Muscle of back (tissue), 11 donors: ENCODE results near the gene KIFAP3. TPM values are rescaled to one million over a fixed set of nuclear protein-coding genes. Genes with fewer than 3 reads are reported as not detected.
"Not testable (repeated sequence)": the region's sequence is repeated elsewhere in the genome, so short reads cannot be mapped to it uniquely, and the experiment has no call there.

ENCODE experiments used
- DNase-seq, 3 donors: peaks; one replicate each; pipeline versions ENCODE4 v3.0.0 to v3.0.0-alpha.2; 2013
- polyA plus RNA-seq, 10 donors: library from polyadenylated mRNA; unstranded; fragments of 120-200 nt; gene quantifications; one replicate each; pipeline ENCODE4 v1.2.1, GENCODE V29; 2013; ENCODE audit not compliant: insufficient read length in 10 of 10

KIFAP3 gene
- polyA plus RNA-seq, 10 donors = 28.8 to 47.1 (median 35.9) TPM

DNA sequence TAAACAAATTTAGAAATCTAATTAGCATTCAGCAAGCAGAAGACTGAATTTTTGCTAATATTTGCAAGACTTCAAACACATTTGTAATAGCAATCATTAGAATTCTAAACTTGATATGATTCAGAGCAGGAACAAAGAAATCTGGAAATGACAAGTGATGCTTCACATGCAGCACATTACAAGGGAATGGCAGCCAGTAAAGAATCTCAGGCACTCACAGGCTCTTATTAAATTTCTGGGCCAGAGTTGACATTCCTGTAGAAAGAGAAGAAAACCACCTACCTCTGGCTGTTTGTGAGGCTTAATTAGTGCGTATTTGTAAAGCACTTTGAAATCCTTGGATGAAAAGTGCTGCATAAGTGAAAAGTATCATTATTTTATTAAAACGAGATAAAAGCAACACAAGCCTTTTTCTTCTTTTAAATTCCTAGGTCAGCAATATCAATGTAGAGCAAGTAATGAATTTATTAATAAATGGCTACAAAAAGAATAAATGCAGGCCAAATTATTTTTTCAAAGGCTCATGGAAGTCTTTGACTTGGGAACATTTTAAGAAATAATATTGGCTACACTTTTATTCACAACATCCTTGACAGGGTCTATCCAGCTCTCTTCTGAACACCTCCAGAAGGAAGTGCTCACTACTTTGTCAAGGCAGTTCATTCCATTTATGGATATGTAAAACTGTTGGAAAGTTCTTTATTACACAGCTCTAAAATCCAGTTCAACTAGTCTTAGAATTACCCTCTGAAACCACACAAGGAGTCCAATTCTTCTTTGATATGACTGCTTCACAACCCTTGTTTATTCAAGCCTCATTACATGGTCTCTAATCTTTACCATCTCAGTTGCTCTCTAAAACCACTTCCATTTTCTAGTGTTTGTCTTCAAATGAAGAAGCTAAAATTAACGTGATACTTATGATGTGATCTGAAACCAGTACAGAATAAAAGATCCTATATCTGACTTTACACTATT, 148.7 kb downstream of the KIFAP3 start:
- no peak for DNase-seq

DNA sequence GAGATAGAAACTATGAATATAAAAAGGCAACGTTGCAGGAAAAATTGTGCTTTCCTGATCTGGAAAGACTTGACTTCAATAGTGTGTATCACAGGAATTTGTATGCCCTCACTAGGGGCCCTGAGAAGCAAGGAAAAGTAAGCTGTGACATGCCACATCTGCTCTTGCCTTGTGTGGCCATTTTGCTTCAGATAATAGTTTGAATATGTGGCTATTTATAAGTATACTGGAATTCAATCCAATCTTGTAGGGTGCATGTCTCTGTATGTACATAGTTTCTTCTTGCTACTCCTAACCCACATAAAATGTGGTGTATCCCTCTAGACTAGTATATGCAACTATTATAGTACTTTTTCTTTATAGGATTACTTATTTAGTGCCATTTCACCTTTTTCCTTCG, 149.7 kb downstream of the KIFAP3 start:
- no peak for DNase-seq

DNA sequence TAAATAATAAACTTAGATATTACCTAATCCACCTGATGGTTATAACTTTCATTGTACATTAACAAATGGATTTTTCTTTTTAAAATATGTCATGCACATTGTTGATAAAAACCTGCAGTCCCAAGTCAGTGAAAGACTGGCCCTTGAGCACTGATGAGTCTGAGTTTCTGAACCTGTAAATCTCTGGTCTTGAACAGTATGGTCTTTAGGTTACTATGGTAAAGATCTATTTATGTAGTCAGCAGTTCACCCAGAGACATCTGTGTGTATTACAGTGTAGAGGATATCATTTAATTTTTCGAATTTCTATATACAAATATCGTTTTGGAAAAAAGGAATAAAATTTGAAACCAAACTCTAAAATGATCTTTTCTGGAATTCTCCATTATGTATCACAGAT, 150.4 kb downstream of the KIFAP3 start:
- no peak for DNase-seq

DNA sequence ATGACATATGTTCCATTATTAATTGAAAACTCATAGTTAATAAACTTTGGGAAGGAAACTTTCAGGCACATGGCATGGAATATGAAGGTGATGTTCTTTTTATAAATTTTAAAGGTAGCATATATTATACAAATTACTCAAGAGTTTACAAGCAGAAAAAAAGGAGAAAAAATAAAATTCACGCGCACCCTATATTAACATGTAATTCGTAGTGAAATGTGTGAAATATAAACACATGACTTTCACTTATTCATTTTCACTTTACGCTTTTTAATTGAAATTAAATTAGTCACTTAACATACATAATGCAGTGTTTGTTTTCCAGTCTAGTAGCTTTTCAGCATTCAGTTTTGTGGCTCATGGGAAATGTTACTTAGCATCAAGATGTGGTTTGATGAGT, 153.4 kb downstream of the KIFAP3 start:
- DNase-seq = no peak

DNA sequence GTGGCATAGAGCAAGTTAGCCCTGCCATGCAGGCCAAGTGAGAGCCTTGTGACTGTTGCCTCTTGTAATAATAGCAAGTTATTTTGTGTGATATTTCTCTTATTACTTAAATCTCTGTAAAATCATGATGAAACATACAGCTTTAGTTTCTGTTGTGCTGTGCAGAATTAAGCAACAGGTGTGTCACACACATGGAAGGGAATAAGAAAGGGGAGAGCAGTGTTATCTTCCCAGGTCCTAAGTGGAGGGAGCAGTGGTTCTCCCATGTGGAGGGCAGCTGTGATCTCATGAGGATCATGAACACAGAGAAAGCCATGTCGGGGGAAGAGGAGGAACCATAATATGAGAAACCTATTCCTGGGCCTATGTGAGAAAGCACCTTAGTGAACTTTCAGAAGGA, 155.6 kb downstream of the KIFAP3 start:
- no peak for DNase-seq

DNA sequence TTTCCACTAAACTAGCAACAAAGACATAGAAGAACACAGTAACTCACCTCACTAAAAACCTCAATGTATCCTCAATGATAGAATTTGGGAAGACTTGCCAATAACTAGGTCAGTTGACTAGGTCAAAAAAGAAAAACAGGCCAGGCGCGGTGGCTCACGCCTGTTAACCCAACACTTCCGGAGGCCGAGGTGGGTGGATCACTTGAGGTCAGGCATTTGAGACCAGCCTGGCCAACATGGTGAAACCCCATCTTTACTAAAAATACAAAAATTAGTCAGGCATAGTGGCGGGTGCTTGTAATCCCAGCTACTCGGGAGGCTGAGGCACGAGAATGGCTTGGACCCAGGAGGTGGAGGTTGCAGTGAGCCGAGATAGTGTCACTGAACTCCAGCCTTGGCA, 156.3 kb downstream of the KIFAP3 start:
- DNase-seq = not testable (repeated sequence)

DNA sequence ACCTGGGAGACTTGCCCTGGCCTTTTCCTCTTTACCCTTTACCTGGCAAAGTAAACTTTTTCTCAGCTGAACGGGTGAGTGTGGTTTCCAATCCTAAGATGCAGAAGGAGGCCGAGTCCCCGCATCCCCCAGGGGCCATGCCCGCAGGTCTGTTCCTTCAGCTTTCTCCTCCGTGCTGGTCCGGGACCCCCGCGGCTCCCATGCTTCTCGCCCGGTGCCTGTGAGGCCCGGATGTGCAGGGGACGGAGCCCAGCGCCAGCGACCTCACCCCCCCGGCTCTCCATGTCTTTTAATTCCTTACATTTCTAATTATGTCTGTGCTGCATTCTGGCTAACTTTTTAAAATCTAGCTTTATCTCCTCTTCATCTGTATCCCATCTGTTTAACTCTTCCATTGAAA, 159.3 kb downstream of the KIFAP3 start:
- DNase-seq = no peak

DNA sequence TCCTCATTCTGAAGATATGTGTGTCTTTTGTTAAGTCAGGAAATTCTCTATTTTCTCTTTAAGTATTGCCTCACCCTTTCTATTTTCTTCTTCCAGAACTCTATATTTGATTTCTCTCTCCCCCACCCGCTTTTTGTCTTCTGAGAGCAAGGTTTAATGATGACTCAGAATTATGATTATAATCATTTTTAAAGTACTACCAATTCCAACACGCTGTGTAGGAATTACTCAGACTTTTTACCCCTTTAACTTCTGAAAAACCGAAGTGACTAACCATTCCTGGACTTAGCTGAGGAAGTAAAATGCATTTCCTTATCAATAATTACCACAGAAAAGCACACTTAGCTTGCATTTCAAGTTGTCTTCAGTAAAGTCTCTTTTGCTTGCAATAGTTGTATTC, 160.0 kb downstream of the KIFAP3 start:
- DNase-seq = no peak

DNA sequence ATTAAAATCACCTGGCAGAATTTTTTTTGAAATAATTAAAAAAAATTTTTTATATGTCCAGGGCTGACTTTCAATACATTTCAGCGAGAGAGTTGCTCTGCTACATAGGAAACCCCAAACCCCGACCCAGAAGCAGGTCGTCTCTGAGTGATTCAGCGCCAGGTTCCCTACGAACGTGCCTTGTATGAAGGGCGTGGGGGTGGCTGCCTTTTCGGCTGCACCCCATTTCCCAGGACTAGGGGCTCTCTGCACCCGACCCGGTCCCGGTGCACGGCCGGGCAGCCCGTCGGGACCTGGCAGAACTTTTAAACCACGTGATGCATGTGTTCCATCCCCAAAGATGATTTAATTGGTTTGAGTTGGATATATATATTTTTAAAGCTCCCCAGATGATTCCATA, 165.0 kb downstream of the KIFAP3 start:
- DNase-seq = no peak

DNA sequence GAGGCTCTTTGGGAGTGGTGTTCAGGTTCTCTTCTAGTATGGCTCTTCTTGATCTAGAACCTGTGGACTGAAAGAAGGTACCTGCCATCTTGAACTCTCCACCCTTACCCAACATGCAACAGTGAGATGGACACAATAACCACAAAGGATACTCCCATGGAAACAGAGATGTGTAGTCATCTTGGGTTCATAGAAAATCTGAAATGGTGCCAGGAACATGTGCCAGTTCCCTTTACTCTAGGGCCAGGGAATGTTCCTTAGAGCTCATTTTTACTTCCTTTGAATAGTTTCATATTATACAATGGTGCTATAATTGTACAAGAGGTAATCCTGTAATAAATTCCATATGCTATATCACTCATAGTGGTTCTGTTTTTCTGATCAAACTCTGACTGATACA, 167.6 kb downstream of the KIFAP3 start:
- no peak for DNase-seq

DNA sequence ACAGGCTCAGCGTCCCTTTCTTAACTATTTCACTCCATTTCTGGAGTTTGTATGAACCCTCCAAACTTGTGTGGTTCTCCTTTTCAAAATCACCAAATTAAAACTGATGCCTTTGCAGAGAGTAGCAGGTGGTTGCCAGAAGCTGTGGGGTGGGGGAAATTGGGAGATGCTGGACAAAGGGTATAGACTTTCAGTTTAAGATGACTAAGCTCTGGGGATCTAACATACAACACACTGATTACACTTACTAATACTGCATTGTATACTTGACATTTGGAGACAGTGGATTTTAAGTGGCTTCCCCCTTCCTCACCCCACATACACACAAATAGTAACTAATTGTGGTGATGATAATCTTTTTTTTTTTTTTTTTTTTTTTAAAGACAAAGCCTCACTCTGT, 169.7 kb downstream of the KIFAP3 start:
- no peak for DNase-seq

DNA sequence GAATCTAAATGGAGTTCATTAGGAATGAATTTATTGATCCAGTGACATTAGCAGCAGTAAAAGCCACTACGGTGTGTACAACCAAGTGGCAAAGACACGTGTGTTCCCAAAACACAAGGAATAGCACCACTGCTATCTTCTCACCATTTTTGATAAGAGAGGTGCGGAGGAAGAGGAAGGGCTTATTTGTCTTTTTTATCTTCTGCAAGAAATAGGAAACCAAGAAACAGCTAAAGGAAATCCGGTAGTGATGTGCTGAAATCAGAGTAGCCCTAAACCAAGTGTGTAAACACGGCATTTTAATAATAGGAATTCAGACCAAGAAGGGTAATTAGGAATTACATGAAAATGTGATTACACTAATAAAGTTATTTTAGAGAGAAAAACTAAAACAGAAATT, 171.7 kb downstream of the KIFAP3 start:
- no peak for DNase-seq

DNA sequence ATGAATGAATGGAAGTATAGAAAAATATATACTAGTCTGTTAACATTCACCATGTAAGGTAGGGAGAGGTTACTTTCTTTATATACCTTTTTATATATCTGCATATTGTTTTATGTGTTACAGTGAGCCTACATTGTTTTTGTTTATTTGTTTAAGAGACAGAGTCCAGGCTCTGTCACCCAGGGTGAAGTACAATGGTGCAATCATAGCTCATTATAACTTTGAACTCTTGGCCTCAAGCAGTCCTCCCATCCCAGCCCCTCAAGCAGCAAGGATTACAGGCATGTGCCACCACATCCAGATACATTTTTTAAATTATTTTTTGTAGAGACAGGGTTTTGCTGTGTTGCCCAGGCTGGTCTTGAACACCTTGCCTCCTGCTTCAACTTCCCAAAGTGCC, 173.4 kb downstream of the KIFAP3 start:
- no peak for DNase-seq

DNA sequence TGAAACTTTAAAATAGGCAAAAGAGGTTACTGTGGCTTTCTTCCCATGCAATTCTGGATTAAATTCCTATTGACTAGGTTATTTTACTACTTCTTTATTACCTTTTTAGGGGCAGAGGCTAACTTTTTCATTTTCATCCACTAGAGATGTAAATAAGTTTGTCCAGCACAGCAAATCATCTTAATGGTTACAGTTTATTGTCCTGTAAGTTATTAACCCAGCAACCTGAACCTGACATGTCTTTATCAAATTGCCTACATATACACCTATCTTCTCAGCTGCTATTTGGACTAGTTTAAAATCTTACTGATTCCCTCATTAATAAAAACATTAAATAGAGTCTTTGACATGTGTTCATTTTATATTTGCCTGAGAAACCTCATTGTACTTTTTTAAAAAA, 173.9 kb downstream of the KIFAP3 start:
- DNase-seq = no peak

DNA sequence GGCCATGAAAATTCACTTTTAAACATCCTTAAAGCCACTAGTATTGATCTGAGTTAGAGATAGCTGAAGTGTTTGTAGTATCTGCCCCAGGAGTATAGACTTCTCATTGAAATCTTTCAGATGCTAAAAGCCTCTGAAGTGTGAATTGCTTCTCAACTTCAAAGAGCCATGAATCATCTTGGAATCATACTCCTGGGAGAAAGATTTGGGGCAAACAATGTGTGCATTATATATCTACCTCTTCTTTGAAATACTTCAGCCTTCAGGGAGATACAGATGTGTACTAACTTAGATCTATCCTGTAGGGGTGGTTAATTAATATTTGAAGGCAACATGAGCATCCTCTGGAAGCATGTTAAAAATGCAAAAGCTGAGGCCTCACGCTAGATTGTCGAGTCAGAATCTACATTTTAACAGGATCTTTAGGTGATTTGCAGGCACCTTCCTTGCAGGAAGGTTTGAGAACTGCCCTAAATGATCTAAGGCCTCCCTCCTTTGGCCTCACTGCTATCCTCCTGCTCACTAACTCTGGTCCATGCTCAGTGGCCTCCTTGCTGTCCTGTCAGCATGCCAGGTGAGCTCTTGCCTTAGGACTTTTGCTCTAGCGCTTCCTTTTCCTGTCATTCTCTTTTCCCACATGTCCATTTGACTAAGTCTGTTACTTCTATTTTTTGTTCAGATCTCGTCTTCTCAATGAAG, 174.8 kb downstream of the KIFAP3 start:
- no peak for DNase-seq

DNA sequence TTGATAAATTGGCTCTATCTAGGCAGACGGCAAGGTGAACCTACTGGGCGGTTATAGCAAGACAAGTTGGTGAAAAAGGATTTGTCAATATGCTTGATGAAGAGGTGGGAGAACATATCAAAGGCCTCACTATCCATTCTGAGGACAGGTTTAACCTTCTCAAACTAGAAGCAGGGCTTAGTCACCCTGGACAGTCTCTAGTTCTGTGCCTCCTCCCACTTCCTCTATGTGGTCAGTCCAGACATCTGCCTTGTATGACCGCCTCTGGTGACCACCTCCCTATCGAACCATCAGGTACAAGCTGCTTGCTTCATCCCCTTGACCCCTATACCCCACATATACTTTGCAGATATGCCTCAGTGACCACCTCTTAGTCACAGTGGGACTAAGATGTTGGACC, 178.5 kb downstream of the KIFAP3 start:
- no peak for DNase-seq

DNA sequence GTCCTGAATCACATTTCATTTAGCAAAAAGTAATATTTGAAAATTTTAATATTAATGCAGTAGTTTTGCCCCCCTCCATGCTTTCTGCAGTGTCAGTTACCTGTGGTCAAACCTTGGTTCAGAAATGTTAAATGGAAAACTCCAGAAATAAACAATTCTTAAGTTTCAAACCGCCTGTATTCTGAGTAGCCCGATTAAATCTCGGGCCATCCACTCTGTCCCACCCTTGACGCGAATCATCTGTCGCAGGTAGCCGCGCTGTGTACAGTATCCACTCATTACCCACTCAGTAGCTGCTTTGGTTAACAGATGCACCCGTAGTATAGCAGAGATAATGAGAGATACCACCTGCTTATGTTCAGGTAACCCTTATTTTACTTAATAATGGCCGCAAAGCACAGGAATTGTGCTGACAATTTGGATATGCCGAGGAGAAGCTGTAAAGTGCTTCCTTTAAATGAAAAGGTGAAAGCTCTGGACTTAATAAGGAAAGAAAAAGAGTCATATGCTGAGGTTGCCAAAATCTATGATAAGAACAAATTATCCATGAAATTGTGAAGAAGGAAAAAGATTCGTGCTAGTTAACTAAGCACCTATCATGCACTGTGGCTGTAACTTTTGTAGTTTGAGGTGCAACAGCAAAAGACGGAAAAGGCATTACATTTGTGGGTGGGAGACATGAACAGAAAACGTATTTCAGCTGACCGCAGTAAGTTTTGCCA, 179.9 kb downstream of the KIFAP3 start:
- no peak for DNase-seq

DNA sequence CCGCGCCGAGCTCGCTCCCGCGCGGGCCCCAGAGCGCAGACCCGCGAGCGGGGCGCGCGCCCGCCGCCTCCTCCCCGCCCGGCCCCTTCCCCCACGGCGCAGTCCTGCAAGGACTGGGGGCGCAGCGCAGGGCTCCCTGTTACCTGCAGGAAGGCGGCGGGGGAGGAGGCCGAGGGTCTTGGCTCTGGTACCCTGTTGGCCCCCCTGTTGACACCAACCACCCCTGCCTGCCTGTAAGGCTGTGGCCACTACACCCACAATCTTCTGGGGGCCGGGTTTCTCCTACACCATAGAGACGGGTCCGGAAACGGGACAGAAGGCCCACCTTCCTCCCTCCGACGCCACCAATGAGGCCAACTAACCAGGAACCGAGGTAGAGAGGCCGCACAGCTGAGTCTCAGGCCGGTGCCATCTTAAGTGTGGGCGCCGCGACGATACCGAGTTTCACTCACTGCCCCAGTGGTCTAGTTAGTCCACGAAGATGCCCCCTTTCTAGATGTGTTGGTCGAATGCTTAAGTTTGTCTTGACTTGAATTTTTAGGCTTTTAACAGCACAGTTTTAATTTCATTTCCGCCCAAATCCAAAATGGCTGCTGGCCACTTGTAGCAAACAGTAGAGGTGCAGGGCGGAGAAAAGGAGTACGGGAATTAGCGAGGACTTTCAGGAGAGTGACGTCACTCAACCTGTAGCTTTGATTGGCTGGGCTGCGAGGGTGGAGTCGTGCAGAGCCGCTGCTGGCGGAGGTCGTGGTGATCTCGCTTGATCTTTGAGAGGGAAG, 180.7 kb downstream of the KIFAP3 start, which contains the start of gene SCYL3:
Gene SCYL3, minus strand, starts transcription at position 252 of the 779 bp plus-strand sequence. CDS start 5,056 bp downstream, outside the sequence.
- DNase-seq = peak; percentile 97 to 100 (median 98)

DNA sequence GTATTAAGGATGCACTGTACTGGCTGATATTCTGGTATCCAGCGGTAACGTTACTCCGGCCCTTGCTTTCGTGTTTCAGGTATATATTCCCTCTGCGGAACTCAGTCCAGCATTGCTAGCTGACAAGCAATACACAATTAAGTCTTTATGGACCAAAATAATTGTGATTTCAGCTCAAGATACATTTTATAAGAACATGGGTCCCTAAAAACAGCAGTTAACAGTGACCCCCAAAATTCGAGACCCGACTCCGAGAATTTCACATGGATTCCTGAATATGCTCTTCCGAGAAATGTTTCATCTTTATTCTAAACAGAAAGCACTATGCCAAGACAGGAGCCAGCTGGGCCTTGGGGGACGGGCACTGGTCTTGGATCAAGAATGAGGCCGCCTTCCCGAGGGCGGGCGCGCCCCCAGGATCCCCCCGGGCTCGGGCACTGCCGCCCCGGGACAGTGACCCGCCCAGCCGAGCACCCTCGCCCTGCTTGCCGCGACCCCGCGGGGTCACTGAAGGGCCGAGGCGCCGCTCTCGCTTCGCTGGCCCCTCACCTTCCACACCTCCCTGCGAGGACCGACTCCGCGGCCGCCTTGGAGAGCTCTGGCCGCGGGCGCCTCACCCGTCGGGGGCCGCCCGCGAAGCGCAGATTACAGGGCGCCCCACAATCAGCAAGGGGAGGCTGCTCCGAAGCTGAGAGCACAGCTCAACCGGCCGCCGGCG, 181.4 kb downstream of the KIFAP3 start:
- DNase-seq = peak in 2 of 3 donors; percentile 27 to 47

DNA sequence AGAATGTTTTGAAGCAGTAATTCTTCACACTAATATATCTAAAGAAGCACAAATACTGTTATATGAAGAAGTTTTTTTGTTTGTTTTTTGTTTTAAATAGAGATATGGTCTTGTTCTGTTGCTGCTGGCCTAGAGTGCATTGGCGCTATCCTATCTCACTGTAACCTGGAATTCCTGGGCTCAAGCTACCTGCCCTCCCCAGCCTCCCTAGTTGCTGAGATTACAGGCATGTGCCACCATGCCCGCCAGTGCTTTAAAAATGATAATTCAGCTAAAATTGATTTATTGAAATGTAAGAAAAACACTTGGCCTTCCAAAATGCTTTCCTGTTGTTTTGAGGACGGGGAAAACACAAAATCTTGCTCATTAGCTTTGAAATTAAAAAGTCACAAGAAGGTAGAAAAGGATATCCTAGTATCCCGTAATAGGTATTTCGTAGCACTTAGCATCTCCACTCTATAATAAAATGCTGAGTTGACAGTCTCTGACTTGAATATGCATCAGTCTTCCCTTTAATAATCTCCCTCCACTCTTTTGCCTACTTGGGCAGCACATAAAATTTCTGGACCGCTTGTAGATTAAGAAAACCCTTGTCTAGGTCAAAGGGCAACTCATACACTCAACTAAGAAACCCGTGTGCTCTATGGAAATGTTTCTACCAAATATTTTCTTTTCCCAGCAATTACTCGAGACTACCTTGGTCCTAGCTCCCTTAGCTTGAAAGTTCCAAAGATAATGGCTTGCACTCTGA, 182.1 kb downstream of the KIFAP3 start:
- no peak for DNase-seq
